T1000 (cell line): Measurements from ENCODE around the gene R3HDM2.

Source experiments
- DNase-seq: peaks from one replicate; lab custom pipeline; 2025; ENCODE audit warnings: mixed read lengths; lab: John Stamatoyannopoulos, UW

R3HDM2 gene

DNA sequence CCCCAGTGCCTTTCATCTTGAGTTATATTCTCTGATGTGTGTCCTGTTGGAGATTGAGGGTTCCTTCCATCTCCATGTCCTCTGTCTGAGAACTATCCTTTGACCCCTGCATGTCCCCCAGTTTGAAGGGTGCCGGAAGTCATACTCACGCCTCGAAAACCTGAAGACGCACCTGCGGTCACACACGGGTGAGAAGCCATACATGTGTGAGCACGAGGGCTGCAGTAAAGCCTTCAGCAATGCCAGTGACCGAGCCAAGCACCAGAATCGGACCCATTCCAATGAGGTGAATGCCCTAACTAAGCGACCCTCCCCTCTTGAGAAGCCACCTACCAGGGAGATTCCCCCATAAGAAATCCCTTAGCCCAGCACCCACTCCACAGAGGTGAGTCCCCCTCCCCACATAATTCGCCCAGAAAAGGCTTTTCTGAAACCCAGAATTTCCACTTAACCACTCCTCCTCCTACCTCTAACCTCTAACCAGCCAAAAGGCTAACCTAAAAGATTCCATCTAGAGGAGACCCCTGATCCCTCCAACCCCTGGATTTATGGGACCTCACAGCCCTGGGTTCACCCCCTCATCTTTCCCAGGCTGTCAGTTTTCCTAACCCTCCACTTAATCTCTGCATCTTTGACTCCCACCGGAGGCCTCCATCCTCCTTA lies 36.5 kb upstream of the R3HDM2 start:
- DNase-seq: no peak

DNA sequence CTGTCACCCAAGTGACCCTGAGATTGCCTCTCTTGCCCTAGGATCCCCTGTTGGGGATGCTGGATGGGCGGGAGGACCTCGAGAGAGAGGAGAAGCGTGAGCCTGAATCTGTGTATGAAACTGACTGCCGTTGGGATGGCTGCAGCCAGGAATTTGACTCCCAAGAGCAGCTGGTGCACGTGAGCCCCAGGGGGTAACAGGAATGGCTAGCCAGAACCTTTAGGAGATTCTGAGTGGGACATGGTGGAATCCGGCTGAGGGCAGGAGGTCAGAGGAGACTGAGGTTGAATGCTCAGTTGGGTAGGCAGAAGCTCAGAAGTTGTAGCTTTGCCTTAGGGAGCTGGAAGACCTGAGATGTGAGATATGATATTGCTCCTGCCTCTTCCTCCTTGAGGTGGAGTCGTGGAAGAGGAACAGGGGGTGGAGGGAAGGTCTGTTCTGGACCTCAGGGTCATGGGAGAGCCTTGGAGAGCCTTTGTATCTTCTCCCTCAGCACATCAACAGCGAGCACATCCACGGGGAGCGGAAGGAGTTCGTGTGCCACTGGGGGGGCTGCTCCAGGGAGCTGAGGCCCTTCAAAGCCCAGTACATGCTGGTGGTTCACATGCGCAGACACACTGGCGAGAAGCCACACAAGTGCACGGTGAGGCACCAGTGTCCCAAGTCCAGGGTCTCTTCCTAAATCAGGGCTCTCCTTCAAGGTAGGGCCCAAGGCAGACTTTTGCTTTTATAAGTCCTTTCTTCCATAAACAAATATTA lies 35.1 kb upstream of the R3HDM2 start:
- DNase-seq: no peak

- DNase-seq: no peak
These were observed 34.3 kb upstream of the R3HDM2 start for GRCh38 chr12:57465030-57465746.

- no peak for DNase-seq
These were observed 33.7 kb upstream of the R3HDM2 start for GRCh38 chr12:57464569-57464968.

DNA sequence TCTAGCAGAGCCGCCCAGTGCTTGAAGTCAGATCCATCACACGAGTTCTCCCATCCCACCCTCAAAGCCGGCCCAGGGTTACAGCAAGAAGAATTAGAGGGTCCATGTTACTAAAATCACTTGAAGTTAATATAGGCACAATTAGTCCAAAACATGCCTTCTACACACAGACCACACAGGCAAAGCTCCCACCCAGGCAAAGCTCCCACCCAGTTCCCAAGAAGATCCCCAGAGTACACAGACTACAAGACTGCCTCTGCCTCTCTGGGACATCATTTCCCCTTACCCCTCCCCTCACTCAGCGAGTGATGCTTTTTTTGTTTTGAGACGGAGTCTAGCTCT lies 32.0 kb upstream of the R3HDM2 start:
- no peak for DNase-seq

DNA sequence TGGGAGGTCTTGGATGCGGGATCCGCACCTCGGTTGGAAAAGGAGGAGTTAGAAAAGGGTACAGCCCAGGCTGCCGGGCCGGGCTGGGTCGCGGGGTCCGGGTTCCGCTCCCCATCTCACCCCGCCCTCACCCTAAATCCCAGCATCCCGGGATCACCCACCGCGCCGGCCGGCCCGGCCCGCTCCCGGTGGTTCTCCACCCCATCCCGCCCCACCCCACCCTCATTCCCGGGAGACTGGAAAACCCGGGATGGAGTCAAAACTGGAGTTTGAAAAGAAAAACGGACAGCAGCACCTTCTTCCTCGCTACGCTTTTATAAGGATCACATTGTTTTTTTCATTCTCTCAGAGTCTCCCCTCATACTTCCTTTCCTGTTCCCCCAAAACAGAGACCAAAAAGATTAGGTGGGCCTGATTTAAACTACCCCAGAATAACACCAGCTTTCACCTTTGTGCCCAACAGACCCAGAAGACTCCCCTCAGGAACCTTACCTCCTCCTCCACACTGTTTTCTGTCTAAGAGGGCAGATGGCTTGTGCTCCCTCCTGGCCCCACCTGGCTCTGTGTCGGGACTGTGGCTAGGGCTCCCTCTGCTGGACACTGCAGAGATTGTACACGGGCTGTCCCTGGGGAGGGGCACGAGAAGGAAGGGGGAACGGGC lies 31.5 kb upstream of the R3HDM2 start:
- peak; percentile 86 for DNase-seq

DNA sequence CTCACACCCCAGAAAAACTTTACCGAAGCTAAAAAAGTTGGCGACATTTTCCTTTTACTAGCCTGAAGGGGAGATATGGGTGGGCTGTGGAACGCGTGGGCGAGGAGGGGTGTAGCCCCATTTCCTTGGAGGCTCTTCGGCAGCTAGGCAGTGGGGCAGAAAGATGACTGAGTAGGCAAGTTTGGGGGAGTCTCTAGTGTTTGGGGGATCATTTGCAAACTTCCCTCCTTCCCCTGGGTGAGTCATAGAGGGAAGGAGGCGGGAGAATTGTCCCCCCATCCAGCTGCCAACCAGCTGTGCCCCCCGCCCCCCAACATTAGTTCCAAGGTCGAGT lies 31.0 kb upstream of the R3HDM2 start:
- no peak for DNase-seq

- DNase-seq: peak; percentile 30
These were observed 30.6 kb upstream of the R3HDM2 start for GRCh38 chr12:57461276-57461916.

DNA sequence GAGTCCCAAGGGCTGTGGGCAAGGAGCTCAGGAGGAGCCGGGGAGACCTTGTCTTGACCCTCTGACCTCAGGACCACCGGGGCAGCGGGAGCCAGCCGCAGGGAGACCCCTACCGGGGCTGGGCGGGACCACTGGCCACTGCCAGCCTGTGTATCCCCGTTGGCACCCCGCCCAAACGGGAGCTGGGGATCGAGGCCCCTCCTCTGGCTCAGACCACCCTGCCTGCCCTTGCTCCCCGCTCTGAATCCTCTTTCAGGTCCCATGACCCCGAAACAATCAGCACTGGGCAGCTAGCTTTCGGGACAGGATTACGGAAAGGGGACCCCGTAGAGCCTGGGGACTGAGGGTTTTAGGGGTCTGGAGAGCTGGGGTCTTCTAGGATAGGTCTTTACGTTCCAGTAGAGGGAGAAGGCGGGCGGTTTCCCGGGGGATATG lies 30.0 kb upstream of the R3HDM2 start:
- no peak for DNase-seq

- no peak for DNase-seq
These were observed 29.6 kb upstream of the R3HDM2 start for GRCh38 chr12:57460468-57460784.

DNA sequence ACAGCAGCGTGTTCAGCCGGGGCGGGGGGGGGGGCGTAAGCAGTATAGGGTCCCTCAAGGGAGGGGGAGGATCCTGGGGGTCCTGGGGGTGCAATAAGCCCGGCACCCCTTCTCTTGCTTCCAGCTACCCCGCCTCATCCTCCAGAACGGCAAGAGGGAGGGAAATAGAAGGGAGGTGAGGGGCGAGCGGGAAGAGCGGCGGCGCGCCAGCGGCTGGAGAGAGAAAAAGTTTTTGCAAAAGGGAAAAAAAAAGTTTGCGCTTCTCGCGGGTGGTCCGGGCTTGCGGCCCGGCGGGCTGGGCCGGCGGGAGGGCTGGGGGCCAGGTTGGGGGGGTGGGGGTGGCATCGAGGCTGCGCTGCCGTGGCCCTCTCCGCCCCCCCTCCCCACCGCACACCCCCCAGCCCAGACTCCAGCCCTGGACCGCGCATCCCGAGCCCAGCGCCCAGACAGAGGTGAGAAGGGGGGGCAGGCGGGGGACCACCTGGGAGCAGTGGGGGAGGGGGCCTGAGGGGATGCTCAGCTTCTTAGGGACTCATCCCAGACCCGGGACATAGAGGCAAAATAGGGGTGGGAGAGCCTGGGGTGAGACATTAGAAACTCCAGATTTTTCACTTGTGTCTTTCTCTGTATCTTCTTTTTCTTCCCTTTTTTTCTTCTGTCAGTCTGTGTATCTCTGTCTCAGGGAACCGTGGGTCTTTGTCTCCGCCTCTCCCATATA lies 29.1 kb upstream of the R3HDM2 start, which contains the start of gene GLI1:
Gene GLI1, plus strand, starts transcription at position 36 of the 718 bp plus-strand sequence. CDS start 3,907 bp downstream, outside the sequence.
- DNase-seq: no peak

DNA sequence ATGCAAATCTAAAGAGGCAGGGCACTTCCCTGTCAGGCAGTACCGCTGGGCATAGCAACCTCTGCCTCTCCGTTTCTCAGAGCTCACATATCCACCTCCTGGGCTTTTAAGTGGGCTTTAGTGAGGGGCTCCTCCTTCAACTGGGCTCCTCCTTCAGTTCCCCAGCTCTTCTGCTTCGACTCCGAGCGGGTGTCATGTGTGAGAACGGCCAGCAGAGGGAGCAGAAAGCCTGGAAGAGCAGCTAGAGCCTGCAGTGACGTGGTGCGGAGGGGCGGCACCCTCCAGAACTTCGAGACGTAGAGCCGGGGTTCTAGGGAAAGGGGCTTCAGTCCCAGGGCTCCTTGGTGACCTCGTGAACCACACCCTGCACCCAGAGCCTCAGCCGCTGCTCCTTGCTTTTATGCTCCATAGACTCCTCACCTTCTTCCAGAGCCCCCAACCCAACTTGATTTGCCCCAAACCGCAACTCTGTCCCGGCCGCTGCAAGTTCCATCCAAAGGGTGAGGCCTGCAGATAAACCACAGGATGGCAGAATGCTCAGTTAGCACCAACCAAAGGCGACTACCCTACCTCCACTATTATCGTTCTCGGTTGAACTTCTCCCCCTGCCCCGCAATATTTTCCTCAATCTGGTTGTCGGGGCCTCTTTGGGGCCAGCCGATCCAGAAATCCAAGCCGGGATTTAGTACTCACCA lies 28.4 kb upstream of the R3HDM2 start:
- peak; percentile 91 for DNase-seq

GRCh38 chr12:57458665-57459054 lies 27.8 kb upstream of the R3HDM2 start:
- no peak for DNase-seq

GRCh38 chr12:57456737-57457490 lies 26.1 kb upstream of the R3HDM2 start:
- DNase-seq: no peak

GRCh38 chr12:57456145-57456700 lies 25.4 kb upstream of the R3HDM2 start:
- DNase-seq: peak; percentile 12

DNA sequence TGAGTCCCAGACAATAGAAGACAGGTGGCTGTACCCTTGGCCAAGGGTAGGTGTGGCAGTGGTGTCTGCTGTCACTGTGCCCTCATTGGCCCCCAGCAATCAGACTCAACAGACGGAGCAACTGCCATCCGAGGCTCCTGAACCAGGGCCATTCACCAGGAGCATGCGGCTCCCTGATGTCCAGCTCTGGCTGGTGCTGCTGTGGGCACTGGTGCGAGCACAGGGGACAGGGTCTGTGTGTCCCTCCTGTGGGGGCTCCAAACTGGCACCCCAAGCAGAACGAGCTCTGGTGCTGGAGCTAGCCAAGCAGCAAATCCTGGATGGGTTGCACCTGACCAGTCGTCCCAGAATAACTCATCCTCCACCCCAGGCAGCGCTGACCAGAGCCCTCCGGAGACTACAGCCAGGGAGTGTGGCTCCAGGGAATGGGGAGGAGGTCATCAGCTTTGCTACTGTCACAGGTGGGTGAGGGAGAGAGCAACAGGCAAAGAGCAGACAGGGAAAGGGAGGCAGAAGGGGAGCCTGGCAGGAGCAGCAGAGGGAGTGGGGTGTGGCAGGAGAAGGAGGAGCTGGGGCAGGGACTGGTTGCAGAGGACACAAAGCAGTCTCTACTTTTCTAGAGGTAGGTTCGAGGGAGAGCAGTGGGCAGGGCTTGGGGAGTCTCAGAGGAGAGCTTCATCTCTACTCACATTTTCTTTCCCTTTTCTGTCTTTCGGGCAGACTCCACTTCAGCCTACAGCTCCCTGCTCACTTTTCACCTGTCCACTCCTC lies 24.7 kb upstream of the R3HDM2 start:
- no peak for DNase-seq

DNA sequence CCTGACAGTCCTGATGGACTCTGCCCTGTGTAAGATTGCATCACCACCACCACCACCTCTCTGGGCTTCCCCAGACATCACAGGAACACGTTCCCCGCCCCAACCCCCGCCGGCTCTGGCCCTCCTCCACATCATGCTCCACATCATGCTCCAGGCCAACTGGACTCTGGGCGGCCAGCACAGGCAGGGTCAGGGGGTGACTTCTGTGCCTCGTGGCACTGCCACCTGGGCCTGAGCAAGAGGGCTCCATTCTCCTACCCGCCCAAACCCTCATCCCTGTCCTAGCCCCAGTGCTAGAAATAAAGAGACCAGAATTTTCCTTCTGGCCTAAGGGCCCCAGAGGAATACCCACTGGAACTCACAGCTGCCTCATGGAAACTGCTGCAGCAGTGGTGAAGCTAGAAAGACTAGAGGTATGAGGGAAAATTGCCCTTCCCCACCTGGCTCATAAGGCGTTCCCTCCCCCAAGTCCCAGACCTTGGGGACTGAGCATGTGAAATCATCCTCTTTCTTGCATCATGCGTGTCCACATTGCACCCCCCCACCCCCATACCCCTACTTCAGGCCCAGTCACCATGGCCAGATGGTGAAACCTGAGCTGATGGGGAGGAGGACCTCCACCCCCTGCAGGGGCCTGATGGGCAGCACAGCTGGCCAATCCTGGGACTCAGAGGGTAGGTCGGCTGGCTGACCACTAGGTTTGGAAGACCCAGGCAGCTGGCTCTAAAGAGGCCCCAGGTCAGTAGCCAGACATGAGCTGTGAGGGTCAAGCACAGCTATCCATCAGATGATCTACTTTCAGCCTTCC lies 23.9 kb upstream of the R3HDM2 start, which contains the start of gene INHBE:
Gene INHBE, plus strand, starts transcription at position 742 of the 808 bp plus-strand sequence. CDS start 230 bp downstream, outside the sequence.
- peak; percentile 5 for DNase-seq

GRCh38 chr12:57454213-57454565 lies 23.3 kb upstream of the R3HDM2 start:
- DNase-seq: no peak
